ENCODE data around the gene CLRN3. TPM values are rescaled to one million over a fixed set of nuclear protein-coding genes. Genes with fewer than 3 reads are reported as not detected.

CLRN3 gene
- total RNA-seq, 1 donor from 2014 or later = not detected

GRCh38 chr10:127926455-127926854 lies 33.7 kb upstream of the CLRN3 start:
- no peak for DNase-seq (ENCODE audit: low read depth, low spot score)
- Mint-ChIP-seq H3K27me3 (ENCODE audit: low read depth) (no peaks in the 10 kb centered on the region), H3K27ac (ENCODE audit: unreplicated experiment) (no peak overlapping the region), H3K4me3 (no peak overlapping the region), H3K36me3 (ENCODE audit: low read depth) (no peaks in the 10 kb centered on the region), H3K9me3 (peaks cover 2% of the 10 kb centered on the region), H3K4me1 (peaks cover 22% of the 10 kb centered on the region)
- no peak for TF ChIP-seq CTCF (conservative IDR thresholded peaks at IDR 0.05)

- no peak overlapping the region for H3K27ac Mint-ChIP-seq (ENCODE audit: unreplicated experiment)
- TF ChIP-seq CTCF (conservative IDR thresholded peaks at IDR 0.05) = no peak
- DNase-seq (ENCODE audit: low read depth, low spot score) = no peak
- peaks cover 2% of the 10 kb centered on the region for H3K9me3 Mint-ChIP-seq
- no peaks in the 10 kb centered on the region for H3K36me3 Mint-ChIP-seq (ENCODE audit: low read depth)
- H3K27me3 Mint-ChIP-seq (ENCODE audit: low read depth) = no peaks in the 10 kb centered on the region
- no peak overlapping the region for H3K4me3 Mint-ChIP-seq
- H3K4me1 Mint-ChIP-seq = peaks cover 22% of the 10 kb centered on the region
These were observed 32.9 kb upstream of the CLRN3 start for GRCh38 chr10:127925471-127926207.

- DNase-seq (ENCODE audit: low read depth, low spot score) = no peak
- Mint-ChIP-seq H3K4me3 (no peak overlapping the region), H3K9me3 (peaks cover 2% of the 10 kb centered on the region), H3K27ac (ENCODE audit: unreplicated experiment) (peak overlapping the region; percentile 53), H3K4me1 (peaks cover 28% of the 10 kb centered on the region), H3K36me3 (ENCODE audit: low read depth) (no peaks in the 10 kb centered on the region), H3K27me3 (ENCODE audit: low read depth) (no peaks in the 10 kb centered on the region)
- TF ChIP-seq CTCF (conservative IDR thresholded peaks at IDR 0.05) = no peak
These were observed 30.9 kb upstream of the CLRN3 start for GRCh38 chr10:127923646-127924045.

- peaks cover 19% of the 10 kb centered on the region for H3K4me1 Mint-ChIP-seq
- H3K27me3 Mint-ChIP-seq (ENCODE audit: low read depth) = no peaks in the 10 kb centered on the region
- H3K27ac Mint-ChIP-seq (ENCODE audit: unreplicated experiment) = no peak overlapping the region
- H3K36me3 Mint-ChIP-seq (ENCODE audit: low read depth) = no peaks in the 10 kb centered on the region
- no peak for DNase-seq (ENCODE audit: low read depth, low spot score)
- no peak for TF ChIP-seq CTCF (conservative IDR thresholded peaks at IDR 0.05)
- no peak overlapping the region for H3K4me3 Mint-ChIP-seq
- H3K9me3 Mint-ChIP-seq = peaks cover 2% of the 10 kb centered on the region
These were observed 30.1 kb upstream of the CLRN3 start for GRCh38 chr10:127922675-127923366.

- Mint-ChIP-seq H3K4me3 (no peak overlapping the region), H3K4me1 (peaks cover 18% of the 10 kb centered on the region), H3K27me3 (ENCODE audit: low read depth) (no peaks in the 10 kb centered on the region), H3K36me3 (ENCODE audit: low read depth) (no peaks in the 10 kb centered on the region), H3K27ac (ENCODE audit: unreplicated experiment) (no peak overlapping the region), H3K9me3 (peaks cover 2% of the 10 kb centered on the region)
- DNase-seq (ENCODE audit: low read depth, low spot score) = no peak
- no peak for TF ChIP-seq CTCF (conservative IDR thresholded peaks at IDR 0.05)
These were observed 29.5 kb upstream of the CLRN3 start for GRCh38 chr10:127922206-127922605.
